MCF 10A (cell line): ENCODE results near the gene EDAR. TPM values are rescaled to one million over a fixed set of nuclear protein-coding genes. Genes with fewer than 3 reads are reported as not detected.

Experiments used
- BruUV-seq: library from RNA; stranded (reverse); fragments of 400-500 nt; replicated peaks from 2 replicates; lab custom pipeline; 2021; lab: Mats Ljungman, UMichigan
- CTCF ChIA-PET: fragments of 300-600 bp; sonication (Branson Sonifier 250); formaldehyde crosslinking; extraction: SDS; loops from one replicate; lab custom pipeline; 2021; ENCODE audit warnings: antibody characterized with exemption, inconsistent platforms; lab: Yijun Ruan, JAX
- POLR2A ChIA-PET: fragments of 300-600, 350-650 bp; sonication (Branson Sonifier 250); formaldehyde crosslinking; extraction: SDS; loops from one replicate; lab custom pipeline; 2020; ENCODE audit warnings: antibody characterized with exemption, inconsistent platforms; lab: Yijun Ruan, JAX
- DNase-seq: peaks from one replicate; pipeline ENCODE4 v3.0.0-alpha.2; 2018; ENCODE audit not compliant: unreplicated experiment
- H3K27ac Mint-ChIP-seq: one replicate; pipeline ENCODE4 v1.8.0; 2022; ENCODE audit warnings: mild to moderate bottlenecking, low read depth, mixed read lengths; ENCODE audit not compliant: unreplicated experiment
- H3K27me3 Mint-ChIP-seq: one replicate; pipeline ENCODE4 v1.8.0; 2022; ENCODE audit warnings: mixed read lengths; ENCODE audit not compliant: insufficient read depth, unreplicated experiment
- H3K36me3 Mint-ChIP-seq: one replicate; pipeline ENCODE4 v1.8.0; 2022; ENCODE audit warnings: mild to moderate bottlenecking, moderate library complexity, mixed read lengths; ENCODE audit not compliant: insufficient read depth, unreplicated experiment
- H3K4me1 Mint-ChIP-seq: one replicate; pipeline ENCODE4 v1.8.0; 2022; ENCODE audit warnings: mixed read lengths; ENCODE audit not compliant: insufficient read depth, unreplicated experiment
- H3K4me3 Mint-ChIP-seq: one replicate; pipeline ENCODE4 v1.8.0; 2022; ENCODE audit warnings: mild to moderate bottlenecking, moderate library complexity, mixed read lengths; ENCODE audit not compliant: unreplicated experiment
- H3K9me3 Mint-ChIP-seq: one replicate; pipeline ENCODE4 v1.8.0; 2022; ENCODE audit warnings: mixed read lengths; ENCODE audit not compliant: unreplicated experiment
- intact Hi-C: fragments of 100-400 bp; cut with micrococcal nuclease; formaldehyde crosslinking; loops from 2 replicates; pipeline ENCODE4 v1.14.1; 2022
- total RNA-seq: library from RNA; stranded (reverse); gene quantifications from 2 replicates; pipeline ENCODE4 v1.2.3, GENCODE V29; 2022
- TF ChIP-seq, protein P1 (sequence below): fragments of 200-600 bp; IDR thresholded peaks from one replicate; pipeline ENCODE4 v1.8.0; 2022; ENCODE audit warnings: antibody characterized with exemption, mild to moderate bottlenecking; ENCODE audit not compliant: unreplicated experiment

Gene EDAR
- total RNA-seq, 1 experiment from 2014 or later: 0.14 TPM

DNA sequence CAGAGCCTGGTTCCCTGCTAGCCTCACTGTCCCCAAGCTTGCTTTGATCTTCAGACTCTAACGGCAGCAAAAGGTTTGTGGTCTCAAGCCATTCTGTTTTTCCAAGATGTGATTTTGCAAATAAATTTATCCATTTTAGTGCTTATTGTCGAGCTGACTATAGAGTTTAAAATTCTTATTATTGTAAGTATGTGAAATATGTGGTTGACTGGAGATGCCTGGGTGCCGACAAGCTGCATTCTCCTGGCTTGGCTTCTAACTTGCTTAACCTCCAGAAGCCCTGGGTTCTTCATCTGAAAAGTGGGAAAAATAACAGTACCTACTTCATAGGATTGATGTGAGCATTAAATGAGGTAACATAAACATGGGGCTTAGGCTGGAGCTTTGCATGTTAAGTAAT is 9.9 kb upstream of the EDAR start:
- CTCF ChIA-PET: interaction anchor here (1.0 to 1.8 kb wide), 4 partner anchors 10 to 70 kb away, joined by 3 to 12 read pairs (median 8); partner anchors contain the start of gene EDAR
- intact Hi-C loops: no loop called here
- Mint-ChIP-seq H3K27ac (no peak overlapping the region), H3K27me3 (no peaks in the 10 kb centered on the region), H3K4me1 (no peaks in the 10 kb centered on the region), H3K4me3 (no peak overlapping the region), H3K36me3 (no peaks in the 10 kb centered on the region), H3K9me3 (no peaks in the 10 kb centered on the region)
- POLR2A ChIA-PET: interaction anchor here (1.2 kb wide), 1 partner anchor 11 kb away, joined by 3 read pairs; no protein-coding TSS in a partner anchor
- no TSS peak for BruUV-seq
- DNase-seq: no peak
- TF ChIP-seq, protein P1, sequence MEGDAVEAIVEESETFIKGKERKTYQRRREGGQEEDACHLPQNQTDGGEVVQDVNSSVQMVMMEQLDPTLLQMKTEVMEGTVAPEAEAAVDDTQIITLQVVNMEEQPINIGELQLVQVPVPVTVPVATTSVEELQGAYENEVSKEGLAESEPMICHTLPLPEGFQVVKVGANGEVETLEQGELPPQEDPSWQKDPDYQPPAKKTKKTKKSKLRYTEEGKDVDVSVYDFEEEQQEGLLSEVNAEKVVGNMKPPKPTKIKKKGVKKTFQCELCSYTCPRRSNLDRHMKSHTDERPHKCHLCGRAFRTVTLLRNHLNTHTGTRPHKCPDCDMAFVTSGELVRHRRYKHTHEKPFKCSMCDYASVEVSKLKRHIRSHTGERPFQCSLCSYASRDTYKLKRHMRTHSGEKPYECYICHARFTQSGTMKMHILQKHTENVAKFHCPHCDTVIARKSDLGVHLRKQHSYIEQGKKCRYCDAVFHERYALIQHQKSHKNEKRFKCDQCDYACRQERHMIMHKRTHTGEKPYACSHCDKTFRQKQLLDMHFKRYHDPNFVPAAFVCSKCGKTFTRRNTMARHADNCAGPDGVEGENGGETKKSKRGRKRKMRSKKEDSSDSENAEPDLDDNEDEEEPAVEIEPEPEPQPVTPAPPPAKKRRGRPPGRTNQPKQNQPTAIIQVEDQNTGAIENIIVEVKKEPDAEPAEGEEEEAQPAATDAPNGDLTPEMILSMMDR: no peak

DNA sequence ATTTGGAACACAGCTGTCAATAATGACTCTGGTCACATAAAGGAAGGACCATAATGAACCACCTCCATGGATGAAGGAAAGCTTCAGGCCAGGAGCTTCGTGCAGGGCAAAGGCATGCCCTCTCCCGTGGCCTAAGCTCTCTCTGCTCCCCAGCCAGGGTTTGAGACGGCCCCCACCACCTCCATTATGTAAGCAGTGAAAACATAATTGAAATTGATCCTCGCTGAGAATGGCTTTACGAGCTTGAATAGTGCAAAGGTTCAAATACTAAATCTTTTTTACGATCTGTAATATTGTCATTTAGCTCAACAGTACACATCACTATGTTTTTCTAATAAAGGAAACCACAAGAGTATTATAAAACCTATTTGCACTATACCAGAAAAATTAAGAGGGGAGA is 5.2 kb upstream of the EDAR start:
- POLR2A ChIA-PET: no interaction called here

DNA sequence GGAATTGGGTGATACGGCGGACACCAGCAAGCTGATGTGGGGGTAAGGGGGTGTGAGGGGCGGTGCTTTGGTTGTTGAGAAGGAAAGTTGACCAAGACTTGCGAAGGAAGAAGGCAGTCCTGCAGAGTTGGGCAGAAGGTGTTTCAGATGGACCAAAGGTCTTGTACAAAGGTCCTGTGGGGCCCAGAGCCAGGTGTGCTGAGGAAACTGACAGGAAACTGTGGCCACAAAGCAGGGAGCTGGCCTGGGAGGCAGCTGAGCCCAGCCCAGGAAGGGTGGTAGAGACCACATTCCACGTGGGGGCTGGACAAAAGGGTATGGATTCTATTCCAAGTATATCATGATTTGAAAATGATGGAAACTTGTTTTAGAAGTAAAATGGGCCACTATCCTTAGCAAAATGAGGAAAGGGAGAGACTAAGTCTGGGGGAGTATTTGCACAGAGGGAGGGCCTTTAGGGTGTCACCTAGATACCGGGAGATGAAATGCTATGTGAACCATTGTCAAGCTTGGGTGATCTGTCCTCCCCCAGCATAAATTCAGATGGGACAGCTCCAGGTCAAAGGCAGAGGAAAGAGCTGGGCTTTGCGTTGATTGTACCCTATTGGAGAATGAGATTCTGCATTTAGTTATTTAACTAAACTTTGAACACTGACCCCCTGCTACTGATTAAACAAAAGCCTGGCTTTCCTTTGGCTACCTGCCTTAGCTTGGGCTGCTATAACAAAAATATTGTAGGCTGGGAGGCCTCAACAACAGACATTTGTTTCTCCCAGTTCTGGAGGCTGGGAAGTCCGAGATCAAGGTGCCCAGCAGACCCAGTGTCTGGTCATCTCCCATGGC is 4.3 kb upstream of the EDAR start:
- ChIA-PET POLR2A (no interaction called here), CTCF (interaction anchor here (0.5 to 2.1 kb wide), 7 partner anchors 53 to 1368 kb away, joined by 3 to 6 read pairs (median 3); no protein-coding TSS in a partner anchor)
- Mint-ChIP-seq H3K27me3 (no peaks in the 10 kb centered on the region), H3K9me3 (no peaks in the 10 kb centered on the region), H3K4me3 (no peak overlapping the region), H3K36me3 (no peaks in the 10 kb centered on the region), H3K27ac (no peak overlapping the region), H3K4me1 (peaks cover 15% of the 10 kb centered on the region)
- intact Hi-C loops: no loop called here
- no TSS peak for BruUV-seq
- no peak for DNase-seq
- TF ChIP-seq, protein P1: no peak

More for the DNA sequence above, 5.2 kb upstream of the EDAR start:
- intact Hi-C loops: no loop called here
- no TSS peak for BruUV-seq
- Mint-ChIP-seq H3K36me3 (no peaks in the 10 kb centered on the region), H3K9me3 (no peaks in the 10 kb centered on the region), H3K27me3 (no peaks in the 10 kb centered on the region), H3K27ac (no peak overlapping the region), H3K4me1 (peaks cover 6% of the 10 kb centered on the region), H3K4me3 (no peak overlapping the region)
- TF ChIP-seq, protein P1: no peak
- no peak for DNase-seq
- CTCF ChIA-PET: interaction anchor here (0.6 to 2.1 kb wide), 4 partner anchors 66 to 516 kb away, joined by 3 to 6 read pairs (median 4); no protein-coding TSS in a partner anchor

DNA sequence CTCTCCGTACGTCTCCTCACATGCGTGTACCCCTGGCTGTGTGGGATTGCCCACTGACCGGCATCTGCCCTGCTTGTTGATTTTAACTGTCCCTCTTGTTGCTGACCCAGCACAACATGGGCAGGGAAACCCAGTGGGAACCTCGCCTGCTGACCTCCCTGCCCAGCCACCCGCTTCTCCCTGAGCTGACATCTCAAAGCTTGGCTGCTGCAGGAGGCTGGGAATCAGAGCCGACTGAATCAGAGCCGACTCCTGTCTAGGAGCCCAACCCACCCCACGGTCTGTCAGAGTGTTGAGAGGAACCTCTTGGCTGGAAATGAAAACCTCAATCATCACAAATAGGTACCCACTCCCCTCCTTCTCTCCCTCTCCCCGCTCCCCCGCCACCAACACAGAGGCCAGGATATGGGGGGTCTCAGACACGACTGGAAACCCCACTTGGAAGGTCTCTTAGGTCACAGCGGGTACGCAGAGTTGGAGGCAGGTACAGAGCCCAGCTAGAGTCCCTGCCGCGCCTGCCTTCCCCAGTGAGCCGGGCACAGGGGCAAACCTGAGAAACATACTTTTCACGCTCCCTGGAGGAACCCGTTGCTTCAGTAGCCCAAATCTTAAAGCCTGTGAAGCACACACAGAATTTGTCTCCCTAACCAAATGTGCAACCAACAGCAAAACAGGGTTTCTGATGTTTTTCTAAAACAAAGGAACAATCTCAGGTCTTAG is 784 bp downstream of the EDAR start:
- DNase-seq: no peak
- ChIA-PET CTCF (interaction anchor here (0.5 to 7.4 kb wide), 24 partner anchors 9 to 559 kb away, joined by 3 to 94 read pairs (median 6); no protein-coding TSS in a partner anchor), POLR2A (interaction anchor here (1.2 to 1.5 kb wide), 2 partner anchors 16 to 134 kb away, joined by 4 read pairs; no protein-coding TSS in a partner anchor)
- Mint-ChIP-seq H3K36me3 (no peaks in the 10 kb centered on the region), H3K4me1 (peaks cover 26% of the 10 kb centered on the region), H3K4me3 (peak overlapping the region; percentile 55), H3K27ac (no peak overlapping the region), H3K9me3 (no peaks in the 10 kb centered on the region), H3K27me3 (peaks cover 19% of the 10 kb centered on the region)
- BruUV-seq: no TSS peak
- intact Hi-C loops: no loop called here
- TF ChIP-seq, protein P1: no peak
